Measurements from ENCODE around the gene PCDH1. TPM values are rescaled to one million over a fixed set of nuclear protein-coding genes. Genes with fewer than 3 reads are reported as not detected.
"Not testable (repeated sequence)": the region's sequence is repeated elsewhere in the genome, so short reads cannot be mapped to it uniquely, and the experiment has no call there.

PCDH1 gene
- total RNA-seq: 10.6 and 20.8 TPM in 2 replicates

DNA sequence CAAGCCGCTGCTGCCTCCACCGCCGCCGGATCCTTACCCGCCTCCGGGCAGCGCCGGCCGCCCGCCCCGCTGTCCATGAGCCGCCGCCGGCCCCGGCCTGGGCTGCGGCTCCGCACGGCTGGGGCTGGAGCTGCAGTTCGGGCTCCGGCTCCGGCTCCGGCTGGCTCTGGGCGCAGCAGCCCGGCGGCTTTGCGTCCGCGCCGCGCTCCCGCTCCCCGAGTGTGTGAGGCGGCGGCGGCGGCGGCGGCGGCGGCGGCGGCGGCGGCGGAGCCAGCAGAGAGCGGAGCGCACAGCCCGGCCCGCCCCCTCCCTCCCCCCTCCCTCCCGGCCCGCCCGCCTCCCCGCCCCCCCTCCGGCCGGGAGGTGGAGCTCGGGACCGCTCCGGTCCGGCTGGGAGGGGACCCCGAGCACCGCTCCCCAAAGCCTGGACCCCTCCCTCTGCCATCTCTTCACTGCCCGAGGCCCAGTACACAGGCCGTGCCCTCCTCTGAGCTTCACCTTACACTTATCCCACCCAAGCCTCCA is at the start of gene PCDH1:
Gene PCDH1, minus strand, starts transcription at position 225 of the 525 bp plus-strand sequence. Its CDS starts 148 bp downstream, at position 77.
- DNase-seq (ENCODE audit: low read depth): no peak

DNA sequence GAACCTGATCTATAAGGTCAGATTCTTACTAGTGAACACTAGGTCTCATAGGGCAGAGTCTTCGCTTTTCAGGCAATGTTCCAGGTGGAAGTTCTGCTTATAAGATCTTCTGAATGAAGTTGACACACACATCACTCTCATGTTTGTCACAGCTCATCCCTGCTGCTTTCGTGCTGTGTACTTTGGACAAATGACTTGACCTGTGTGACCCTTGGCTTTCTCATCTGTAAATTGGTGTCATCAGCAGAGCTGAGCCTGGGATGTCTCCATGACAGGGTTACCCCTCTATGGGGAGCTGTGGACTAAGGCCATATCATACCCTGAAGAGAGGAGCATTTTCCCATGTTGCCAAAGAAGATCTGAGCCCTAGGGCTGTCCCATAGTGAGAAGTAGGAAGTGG is 48.2 kb upstream of the PCDH1 start:
- no peak for DNase-seq (ENCODE audit: low read depth)

DNA sequence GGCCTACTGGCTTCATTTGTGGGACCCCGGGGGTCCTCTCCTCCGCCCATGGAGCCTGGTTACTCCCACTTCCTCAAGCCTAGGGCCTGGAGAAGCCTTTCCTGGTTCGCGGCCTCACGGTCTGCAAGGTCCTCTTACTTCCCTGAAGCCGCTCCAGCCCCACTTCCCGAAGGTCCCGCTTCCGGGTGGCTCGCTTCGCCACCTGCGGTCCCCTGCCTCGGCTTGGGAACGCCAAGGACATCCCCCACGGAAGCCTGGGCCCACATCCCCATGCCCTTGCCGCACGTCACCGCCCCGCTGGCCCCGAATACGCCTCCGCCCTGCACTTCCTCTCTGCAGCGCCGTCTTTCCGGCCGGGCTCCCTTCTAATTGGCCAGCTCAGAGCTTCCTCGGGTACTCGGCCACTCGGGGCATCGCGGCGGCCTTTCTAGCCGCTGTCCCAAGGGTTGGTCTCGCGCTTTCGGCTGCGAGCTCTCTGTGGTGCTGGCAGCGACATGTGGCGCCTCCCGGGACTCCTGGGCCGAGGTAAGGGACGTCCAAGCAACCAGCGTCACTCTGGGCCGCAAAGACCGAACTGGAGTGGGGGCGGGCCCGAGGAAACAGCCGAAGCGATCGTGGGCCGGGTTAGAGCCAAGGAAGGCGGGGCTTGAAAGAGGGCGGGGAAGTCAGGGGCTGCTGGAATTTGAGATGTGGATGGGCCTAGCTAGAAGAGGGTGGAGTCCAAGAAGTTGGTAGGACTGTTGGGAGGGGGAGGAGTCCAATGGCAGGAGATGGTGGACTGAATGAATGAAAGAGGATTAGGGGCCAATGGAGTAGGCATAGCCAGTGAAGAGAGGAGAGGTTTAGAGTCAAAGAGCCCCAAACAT is 45.5 kb upstream of the PCDH1 start, which contains the start of gene DELE1:
Gene DELE1, plus strand, starts transcription at position 424 of the 866 bp plus-strand sequence. Its CDS starts 71 bp downstream, at position 495.
- peak; percentile 90 for DNase-seq (ENCODE audit: low read depth)

DNA sequence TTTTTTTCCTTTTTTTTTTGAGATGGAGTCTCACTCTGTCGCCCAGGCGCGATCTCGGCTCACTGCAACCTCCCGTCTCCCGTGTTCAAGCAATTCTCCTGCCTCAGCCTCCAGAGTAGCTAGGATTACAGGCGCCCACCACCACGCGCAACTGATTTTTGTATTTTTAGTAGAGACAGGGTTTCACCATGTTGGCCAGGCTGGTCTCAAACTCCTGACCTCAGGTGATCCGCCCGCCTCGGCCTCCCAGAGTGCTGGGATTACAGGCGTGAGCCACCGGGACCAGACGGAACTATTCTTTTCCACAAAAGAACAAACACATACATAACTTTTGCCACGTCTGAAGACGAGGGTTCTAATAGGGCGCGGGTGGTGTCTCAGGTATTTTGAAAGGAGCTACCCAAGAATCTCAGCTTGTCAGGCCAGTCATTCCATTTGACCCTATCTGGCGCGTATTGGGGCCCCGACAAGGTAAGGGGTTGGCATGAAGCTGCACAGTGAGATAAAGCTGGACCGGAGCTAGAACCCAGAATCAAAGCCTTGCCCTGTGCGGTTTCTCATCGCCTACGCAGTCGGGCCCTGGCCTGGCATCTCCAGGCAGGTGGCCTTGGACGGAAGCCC is 44.7 kb upstream of the PCDH1 start:
- DNase-seq (ENCODE audit: low read depth): not testable (repeated sequence)

DNA sequence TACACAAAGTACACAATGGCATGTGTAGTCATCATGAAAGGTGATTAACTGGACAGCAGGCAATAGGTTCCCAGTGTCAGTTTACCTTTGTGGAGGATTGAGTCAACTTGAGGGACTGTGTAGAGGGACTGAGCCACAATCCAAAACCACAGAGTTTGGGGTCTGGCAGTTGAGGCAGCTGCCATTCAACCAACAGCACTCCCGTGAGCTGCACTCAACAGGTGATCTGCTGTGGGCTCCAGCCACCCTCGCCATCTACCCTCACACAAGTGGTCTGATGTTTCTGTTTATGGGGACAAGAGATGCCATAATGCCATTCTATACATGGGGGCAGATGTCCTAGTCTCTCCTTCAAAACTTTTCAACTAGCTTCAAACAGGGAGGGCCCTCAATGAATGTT is 42.6 kb upstream of the PCDH1 start:
- no peak for DNase-seq (ENCODE audit: low read depth)

DNA sequence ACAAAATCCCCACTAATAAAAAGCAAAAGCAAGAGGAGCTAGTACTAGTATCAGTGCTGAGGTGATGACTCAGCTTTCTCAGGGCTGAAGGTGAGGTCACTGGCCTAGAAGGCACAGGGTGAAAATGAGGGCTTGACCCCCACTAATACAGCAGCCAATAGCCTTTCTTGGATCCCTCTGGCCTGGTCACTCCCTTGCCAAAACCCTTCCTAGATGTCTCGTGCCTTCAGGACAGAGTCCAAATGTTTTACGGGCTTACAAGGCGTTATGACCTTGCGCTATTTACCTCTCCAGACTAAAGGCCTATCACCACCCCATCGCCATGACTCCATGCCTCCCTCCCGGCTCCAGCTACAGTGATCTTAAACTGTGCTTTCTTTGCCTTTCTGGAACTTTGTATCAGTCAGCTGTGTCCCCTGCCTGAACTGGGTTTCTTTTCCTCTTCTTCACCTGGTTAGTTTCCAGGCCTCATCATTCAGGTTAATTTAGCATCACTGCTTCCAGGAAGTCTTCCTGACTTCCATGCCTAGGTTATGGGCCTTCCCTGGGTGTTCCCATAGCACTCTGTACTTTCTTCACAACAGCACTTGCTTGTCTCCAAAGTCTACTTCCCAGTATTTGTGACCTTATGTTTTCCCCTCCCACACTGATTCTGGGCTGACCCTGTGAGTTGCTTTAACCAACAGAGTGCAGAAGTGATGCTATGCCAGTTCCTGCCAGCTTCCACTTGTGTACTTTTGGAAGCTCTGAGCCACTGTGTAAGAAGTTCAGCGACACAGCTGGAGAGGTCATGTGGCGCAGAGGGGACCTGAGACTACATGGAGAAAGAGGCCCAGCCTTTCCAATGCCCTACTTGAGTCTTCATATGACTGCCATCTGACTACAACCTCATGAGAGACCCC is 41.3 kb upstream of the PCDH1 start:
- DNase-seq (ENCODE audit: low read depth): no peak

DNA sequence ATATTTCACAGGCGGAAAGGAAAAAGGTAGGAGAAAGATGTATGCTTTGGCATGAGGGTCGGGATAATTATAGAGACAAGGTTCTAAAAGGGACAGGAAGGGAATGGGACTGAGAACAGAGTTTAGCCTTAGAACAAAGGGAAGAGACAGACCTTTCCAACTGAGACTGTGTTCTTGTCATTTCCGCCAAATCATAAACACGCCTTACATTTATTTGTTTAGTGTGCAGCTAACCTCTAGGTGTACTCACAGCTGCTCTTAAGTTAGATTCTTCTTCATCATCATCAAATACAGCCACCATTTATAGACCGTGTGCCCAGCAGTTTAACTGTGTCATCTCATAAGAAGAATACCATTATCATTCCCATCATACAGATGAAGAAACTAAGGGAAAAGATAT is 39.5 kb upstream of the PCDH1 start:
- no peak for DNase-seq (ENCODE audit: low read depth)

DNA sequence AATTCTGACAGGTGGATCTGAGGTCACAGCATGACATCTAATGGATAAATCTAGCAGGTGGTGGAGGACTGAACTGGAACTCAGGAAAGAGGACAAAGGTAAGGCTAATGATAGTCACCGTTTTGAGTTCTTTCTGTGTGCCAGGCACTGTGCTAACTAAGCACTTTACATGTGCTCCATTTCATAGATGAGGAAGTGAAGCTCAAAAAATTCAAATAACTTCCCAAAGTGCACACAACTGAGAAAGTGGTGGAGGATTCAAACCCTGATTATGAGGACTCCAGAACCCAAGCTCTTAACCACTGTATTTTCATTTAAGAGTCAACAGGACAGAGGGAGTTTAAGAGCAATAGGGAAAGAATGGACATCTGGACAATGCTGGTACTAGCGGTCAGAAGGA is 38.3 kb upstream of the PCDH1 start:
- no peak for DNase-seq (ENCODE audit: low read depth)

DNA sequence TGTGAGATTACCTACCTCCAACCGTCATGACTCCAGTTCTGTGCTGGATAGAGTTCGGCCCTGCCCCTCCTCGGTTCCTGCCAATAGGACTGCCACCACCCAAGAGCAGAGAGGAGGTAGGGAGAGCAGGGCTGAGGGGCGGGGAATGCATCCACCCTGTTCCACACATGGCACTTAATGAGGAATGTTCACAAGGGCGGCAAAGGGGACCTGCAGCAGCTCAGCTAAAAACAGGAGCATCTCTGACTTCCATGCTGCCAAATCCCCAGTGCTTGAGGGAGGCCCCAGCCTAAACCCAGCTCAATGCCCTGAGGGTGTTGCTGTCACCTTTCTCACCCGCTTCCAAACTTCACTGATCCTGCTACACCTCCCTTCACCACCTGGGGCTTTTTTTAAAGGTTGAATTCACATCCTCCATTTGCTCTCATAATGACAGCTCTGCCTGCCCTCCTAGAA is 37.7 kb upstream of the PCDH1 start:
- no peak for DNase-seq (ENCODE audit: low read depth)

DNA sequence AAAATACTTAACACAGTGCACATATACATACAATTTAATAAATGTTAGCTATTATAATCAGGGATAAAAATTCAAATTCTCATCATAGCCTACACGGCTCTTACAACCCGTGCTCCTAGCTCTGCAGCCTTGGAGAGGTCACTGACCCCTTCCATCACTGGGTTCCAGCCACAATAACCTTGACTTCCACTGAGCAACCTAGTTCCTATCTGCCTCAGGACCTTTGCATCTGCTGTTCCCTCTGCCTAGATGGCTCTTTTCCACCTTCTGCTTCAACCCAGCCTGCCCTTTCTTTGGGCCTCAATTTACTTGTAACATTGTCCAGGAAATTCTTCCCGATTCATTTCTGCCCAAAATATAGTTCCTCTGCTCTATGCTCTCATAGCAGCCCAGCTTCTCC is 36.6 kb upstream of the PCDH1 start:
- no peak for DNase-seq (ENCODE audit: low read depth)

DNA sequence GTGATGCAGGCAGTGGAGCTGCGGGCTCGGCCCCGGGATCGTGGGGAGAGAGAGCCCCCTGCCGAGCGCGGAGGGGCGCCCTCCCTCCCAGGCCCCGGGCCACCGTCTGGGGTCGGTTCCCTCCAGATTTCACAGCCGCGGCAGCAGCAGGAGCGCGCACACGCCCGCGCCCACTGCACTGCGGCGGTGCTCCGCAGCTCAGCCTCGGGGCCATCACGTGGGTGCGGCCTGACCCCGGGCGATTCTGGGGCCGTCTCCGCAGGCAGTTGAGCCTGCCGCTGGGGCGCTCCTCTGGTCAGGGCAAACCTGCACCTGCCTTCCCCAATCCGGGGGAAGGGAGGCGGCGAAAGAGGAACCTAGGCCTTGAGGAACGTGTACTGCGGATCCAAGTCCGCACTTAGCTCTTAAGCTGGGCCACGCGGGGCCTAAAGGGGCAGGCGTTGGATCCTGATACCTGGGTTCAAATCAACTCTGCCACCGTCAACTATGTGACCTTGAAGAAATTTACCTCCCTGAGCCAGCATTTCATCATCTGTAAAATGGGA is 36.1 kb upstream of the PCDH1 start:
- DNase-seq (ENCODE audit: low read depth): no peak

DNA sequence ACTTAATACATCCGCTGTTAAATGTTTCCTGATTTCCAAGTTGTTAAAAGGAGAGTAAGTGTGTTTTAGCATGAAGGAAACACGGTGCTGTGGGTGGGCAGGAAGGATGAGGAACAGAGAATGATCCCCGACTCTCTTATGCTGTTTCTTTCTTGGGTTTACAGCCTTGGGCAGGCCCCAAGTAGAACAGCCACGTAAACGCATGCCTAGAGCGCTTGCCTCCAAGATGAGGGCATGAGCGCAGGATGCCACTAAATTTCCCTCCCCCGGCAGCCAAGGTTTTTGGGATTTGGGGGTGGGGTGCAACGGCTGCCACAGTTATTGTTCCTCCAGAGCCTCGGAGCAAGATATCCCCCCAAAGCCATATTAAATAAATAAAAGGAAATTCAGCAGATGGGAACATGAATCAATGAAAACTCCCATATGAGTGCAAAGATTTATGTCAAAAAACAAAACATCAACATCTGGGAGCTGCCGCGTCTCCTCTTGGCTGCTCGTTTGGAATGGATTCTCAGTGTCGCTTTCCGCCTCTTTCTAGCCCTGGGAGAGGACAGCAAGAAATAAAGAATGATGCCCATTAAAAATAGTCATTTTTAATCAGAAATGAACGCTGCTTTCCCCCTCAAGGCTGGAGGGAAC is 35.5 kb upstream of the PCDH1 start:
- DNase-seq (ENCODE audit: low read depth): no peak

DNA sequence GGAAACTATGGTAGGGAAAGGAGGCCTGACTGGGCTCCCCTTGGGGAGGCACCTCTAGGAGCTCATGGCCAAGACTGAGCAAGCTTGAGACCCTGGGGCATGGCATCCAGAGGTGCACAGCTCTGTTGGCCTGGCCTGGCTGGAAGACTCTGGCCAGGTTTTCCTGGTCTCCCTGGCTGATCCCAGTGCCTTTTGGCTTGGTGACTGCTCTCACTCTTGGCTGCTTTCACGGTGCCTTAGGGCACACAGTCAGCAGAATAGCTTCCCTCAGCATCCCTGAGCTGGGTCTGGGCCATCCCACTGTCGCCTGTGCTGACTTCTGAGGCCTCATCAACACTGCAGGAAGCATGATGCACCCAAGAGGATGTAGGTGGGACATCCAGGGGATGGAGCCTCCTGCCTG is 32.1 kb upstream of the PCDH1 start:
- peak; percentile 24 for DNase-seq (ENCODE audit: low read depth)

DNA sequence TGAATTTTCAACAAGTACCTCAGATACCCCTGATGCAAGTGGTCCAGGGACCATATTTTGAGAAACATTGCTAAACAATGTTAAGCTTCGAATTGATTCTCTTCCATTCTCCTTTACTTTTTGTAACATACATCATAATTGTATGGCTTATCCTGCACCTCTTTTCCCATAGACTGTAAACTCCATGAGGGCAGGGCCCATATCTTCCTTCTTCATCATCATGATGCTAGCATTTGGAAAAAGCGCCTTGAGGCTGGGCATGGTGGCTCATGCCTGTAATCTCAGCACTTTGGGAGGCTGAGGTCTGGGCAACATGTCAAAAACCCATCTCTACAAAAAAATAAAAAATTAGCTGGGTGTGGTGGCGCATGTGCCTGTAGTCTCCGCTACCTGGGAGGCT is 31.0 kb upstream of the PCDH1 start:
- no peak for DNase-seq (ENCODE audit: low read depth)

DNA sequence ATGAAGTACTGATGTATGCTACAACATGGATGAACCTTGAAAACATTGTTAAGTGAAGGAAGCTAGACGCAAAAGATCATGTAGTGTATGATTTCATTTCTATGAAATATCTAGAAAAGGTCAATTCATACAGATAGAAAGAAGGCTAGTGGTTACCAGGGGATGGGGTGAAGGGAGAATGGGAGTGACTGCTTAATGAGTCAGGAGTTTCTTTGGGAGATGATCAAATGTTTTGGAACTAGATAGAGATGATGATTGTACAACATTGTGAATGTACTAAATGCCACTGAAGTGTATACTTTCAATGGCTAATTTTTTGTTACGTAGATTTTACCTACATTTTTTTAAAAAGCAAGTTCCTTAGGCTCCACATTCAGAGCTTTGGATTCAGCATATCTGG is 30.6 kb upstream of the PCDH1 start:
- DNase-seq (ENCODE audit: low read depth): no peak

DNA sequence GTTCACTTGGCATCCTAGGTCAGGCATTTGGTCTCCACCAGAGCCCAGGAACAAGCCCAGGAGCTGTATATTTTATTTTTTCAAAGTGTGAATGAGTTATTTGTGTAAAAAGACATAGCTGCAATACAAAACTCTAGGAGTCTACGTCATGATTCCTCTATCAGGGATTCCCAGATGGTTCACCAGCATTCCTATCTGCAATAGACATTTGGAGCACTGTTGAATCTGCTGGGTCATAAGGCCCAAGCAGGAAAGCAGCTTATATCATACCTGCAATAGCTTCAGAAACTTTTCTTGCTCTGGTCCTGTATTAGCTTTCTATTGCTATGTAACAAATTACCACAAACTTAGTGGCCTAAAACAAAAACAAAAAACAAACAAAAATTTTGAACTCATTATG is 28.8 kb upstream of the PCDH1 start:
- no peak for DNase-seq (ENCODE audit: low read depth)

DNA sequence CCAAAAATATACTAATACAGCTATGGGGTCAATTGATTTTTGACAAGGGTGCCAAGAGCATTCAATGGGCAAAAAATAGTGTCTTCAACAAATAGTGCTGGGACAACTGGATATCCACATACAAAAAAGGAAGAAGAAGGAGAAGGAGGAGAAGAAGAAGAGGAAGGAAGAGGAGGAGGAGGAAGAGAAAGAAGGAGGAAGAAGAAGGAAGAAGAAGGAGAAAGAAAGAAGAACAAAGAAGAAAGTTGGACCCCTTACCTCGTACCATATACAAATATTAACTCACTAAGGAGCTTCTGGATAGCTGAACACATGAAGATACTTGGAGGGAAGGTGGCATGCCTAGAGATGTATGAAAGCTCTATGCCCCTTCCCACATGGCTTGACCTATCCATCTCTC is 28.3 kb upstream of the PCDH1 start:
- DNase-seq (ENCODE audit: low read depth): no peak

DNA sequence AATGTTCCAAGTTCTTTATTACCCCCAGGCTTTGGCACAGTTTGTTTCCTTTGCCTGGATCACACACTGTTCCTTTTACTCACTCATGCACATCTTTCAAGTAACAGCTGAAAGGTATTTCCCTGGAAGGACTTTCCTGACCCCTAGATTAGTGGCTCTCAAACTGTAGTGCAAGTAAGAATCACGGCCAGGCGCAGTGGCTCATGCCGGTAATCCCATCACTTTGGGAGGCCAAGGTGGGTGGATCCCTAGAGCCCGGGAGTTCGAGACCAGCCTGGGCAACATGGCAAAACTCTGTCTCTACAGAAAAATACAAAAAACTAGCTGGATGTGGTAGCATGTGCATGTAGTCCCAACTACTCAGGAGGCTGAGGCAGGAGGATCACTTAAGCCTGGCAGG is 26.3 kb upstream of the PCDH1 start:
- DNase-seq (ENCODE audit: low read depth): peak; percentile 87

DNA sequence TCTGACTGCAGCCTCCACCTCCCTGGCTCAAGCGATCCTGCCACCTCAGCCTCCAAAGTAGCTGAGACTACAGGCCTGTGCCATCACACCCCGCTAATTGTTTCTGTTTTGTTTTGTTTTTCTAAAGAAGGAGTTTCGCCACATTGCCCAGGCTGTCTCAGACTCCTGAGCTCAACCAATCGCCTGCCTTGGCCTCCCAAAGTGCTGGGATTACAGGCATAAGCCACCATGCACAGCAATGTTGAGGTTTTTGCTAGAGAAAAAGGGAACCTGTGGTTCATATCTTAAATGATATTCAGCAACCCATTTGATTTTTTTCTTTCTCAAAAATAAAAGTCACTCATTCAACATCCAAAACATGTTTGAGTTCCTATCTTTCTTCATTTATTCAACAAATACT is 25.1 kb upstream of the PCDH1 start:
- peak; percentile 14 for DNase-seq (ENCODE audit: low read depth)

DNA sequence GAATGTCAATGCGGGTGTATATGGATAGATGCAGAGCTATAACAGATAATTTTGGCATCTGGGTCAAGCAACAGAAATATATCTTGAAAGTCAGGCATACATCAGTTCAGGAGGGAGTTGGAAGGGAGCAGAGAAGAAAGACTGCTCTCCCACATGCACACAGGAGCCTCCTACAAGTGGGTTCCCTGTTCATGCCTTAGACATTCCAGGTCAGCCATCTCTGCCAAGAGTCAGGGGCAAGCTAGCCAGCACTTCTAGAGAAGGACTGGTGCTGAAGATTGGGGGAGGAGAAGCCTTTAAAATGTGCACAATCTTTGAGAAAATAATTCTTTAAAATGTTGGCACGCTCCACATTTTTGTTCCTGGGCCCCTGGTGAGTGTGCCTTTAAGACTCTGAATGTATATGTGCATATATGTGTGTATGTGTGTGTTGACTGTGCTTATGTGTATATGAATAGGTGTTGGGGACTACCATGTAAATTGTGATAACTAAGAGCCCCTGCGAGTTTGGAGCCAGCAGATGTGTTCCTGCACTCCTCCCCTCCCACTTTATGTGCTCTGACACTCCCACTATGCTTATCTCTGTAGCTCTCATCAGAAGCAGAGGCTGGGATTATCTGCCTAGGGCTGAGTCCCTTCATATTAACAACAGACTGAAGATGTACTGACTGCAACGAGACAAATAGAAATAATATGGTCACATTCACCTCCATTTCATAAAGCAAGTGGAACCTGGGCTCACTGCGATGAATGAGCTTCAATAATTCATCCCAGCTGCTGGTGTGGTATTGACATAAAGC is 24.0 kb upstream of the PCDH1 start:
- DNase-seq (ENCODE audit: low read depth): no peak
